MM.1S (cell line): ENCODE data around the gene AGAP3.

Experiments
- EZH2 ChIP-seq: fragments of 300-600 bp; sonication (generic); optimal IDR thresholded peaks from 2 replicates; pipeline ENCODE3; 2017; ENCODE audit warnings: low read depth, mild to moderate bottlenecking, antibody characterized with exemption, low read length, mixed read lengths
- TF ChIP-seq, protein P1 (sequence below): fragments of 300-600 bp; sonication (generic); IDR thresholded peaks from 2 replicates; pipeline ENCODE4 v1.5.1; 2016; ENCODE audit warnings: antibody characterized with exemption, low read length, mixed read lengths

DNA sequence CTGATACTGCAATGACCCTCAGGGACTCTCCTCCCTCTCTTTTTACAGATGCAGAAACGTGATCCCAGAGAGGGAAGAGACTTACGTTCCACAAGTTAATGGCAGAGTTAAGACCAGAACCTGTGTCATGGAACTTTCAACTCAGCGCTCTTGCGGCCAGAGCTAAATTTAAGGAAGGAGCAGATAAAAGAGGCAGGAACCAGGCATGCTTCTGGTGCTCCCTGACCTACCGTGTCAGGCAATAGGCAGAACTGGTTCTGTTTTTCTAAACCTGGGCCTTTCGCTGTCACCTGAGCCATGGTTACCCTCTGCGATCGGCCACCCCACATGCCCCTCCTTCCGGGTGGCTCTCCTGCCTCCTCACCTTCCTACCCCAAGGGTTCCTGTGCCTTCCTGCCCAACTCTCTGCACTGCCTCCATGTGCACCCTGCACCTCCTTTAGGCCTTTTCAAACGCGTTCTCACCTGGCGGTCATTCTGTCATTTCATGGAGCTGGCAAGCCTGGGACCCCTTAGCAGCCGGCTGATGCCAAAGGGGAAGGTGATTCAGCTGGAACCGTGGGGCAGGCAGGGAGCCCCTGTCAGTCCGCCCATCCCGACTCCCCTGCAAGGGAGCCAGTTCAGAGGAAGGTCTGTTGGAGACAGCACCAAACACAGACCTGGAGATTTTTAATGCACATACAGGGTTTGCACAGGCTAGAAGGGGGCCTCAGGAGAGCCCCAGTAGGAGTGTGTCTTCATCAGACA, 88.9 kb downstream of the AGAP3 start:
- TF ChIP-seq, protein P1, sequence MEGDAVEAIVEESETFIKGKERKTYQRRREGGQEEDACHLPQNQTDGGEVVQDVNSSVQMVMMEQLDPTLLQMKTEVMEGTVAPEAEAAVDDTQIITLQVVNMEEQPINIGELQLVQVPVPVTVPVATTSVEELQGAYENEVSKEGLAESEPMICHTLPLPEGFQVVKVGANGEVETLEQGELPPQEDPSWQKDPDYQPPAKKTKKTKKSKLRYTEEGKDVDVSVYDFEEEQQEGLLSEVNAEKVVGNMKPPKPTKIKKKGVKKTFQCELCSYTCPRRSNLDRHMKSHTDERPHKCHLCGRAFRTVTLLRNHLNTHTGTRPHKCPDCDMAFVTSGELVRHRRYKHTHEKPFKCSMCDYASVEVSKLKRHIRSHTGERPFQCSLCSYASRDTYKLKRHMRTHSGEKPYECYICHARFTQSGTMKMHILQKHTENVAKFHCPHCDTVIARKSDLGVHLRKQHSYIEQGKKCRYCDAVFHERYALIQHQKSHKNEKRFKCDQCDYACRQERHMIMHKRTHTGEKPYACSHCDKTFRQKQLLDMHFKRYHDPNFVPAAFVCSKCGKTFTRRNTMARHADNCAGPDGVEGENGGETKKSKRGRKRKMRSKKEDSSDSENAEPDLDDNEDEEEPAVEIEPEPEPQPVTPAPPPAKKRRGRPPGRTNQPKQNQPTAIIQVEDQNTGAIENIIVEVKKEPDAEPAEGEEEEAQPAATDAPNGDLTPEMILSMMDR: no peak
- TF ChIP-seq EZH2: no peak
